GM19099 (cell line): Measurements from ENCODE around the gene CTBP2.

Experiments
- POLR2A ChIP-seq: IDR thresholded peaks from 3 replicates; pipeline ENCODE4 v1.6.1; 2011; ENCODE audit warnings: low read depth; ENCODE audit not compliant: insufficient read length; ENCODE audit errors: extremely low read depth

The CTBP2 gene

GRCh38 chr10:125096371-125096770, 64.0 kb downstream of the CTBP2 start:
- TF ChIP-seq POLR2A = no peak

- no peak for TF ChIP-seq POLR2A
Observed at GRCh38 chr10:125095776-125096175, 64.6 kb downstream of the CTBP2 start.

DNA sequence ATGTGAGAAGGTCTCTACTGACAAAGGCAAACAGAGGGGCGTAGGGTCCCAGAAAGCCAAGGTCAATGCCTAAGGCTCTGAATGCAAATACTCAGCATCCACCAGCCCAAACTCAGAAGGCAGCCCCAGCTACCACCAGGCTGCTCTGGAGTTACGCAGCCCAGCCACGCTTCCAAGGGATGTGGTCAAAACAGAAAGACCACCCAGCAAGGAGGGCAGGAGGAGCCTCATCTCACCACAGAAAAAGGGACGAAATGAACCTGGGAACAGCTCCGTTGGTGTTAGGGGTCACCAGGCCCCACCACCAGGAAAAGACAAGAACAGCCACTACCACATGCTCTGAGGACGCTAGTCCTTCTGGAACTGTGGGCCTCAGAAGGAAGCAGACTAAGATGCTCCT, 65.1 kb downstream of the CTBP2 start:
- TF ChIP-seq POLR2A = no peak

DNA sequence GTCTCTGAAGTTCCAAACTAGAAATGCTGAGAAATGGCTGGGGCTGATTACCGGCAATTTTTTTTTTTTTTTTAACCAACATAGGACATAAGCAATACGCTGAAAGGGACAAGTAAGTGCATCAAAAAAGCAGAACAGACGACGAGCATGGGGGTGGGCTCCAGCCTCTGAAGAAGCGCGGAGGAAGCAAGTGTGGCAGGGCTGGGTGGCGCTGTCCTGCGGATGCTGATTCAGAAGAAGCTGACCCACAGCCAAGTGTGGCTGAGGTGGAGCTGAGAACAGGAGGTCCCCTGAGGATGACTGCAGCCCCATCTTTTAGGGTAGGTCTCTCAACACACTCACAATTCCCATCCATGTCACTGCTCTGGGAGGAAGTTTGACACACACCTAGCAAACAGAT, 65.6 kb downstream of the CTBP2 start:
- no peak for TF ChIP-seq POLR2A

DNA sequence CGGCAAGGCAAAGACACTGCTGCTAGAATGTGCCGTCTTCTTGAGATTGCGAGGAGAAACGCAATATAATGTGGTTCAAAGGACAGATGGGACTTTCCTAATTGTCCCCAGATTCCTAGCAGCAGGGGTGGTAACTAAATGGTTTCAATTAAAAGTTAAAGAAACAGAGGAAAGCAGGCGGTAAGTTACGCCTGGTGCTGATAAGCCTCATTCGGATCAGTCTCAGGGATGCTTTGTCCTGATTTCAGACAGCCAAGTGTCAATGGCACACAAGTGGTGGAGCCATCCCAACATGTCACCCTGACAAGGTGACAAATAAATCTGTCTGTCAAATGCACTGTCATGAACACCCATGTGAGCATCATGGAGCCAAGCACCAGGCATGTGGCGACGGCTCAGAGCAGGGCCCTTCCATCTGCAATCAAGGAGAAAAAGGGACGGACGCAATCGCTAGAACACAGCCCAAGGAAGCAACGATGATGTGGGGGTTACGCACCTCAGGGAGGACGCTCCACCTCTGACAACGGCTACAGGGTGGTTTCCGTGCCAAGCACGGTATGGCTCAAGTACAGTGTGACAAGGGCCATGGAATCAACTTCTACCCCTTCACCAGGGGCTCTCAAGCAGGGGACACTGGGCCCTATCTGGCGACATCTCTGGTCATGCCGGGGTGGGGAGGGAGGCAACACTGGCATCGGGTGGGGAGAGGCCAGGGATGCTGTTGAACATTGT, 66.2 kb downstream of the CTBP2 start:
- TF ChIP-seq POLR2A = no peak

GRCh38 chr10:125093199-125093973, 67.0 kb downstream of the CTBP2 start:
- TF ChIP-seq POLR2A = no peak

DNA sequence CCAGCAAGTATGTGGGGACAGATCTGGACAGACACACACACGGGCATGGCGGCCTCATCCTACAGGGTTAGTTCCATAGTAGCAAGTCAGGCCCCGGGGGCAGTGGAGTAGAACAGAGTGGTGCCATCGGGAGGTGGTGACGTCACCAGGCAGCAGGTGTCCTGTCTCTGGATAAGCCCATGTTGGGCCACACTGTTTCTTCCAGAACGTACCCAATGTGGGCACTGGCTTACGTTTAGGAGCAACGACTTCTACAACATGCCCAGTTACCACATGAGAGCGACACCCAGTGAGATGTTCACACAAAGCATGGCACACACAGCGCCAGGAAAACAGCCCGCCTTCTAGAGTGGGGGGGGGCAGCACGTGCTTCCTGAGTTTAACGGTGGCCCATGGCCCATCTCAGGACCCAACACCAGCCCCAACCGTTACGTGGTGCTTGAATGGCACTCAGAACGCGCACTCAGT, 67.8 kb downstream of the CTBP2 start:
- no peak for TF ChIP-seq POLR2A

DNA sequence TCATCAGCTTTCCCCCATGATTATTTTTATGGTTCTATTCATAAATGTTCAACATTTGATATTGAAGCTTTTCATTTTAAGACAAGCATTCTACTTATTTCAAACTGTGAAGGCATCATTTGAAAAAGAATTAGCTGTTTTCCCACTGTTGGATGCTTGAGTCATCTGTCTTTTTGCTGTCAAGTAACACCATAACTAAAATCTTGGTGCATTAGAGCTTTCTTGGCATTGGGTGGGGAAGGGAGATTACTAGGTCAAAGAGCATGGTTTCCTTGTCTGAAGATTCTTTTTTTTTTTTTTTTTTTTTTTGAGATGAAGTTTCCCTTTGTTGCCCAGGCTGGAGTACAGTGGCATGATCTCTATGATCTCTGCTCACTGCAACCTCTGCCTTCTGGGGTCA, 68.5 kb downstream of the CTBP2 start:
- TF ChIP-seq POLR2A = no peak

- no peak for TF ChIP-seq POLR2A
Observed at GRCh38 chr10:125089469-125089868, 70.9 kb downstream of the CTBP2 start.

DNA sequence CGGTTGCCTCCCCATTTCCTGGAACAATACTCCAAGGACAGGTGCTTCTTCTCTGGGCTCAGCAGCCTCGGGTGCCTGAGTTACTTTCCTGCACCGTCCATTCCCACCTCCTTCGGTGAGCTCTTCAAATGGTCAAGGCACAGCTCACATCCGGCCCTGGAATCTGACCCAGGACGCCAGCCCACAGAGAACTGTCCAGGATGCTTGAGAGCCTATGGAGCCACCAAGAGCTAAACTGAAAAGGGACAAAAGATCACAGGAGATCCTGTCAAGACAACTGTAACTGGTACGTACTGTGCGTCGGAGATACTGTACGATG, 72.5 kb downstream of the CTBP2 start:
- TF ChIP-seq POLR2A = no peak

DNA sequence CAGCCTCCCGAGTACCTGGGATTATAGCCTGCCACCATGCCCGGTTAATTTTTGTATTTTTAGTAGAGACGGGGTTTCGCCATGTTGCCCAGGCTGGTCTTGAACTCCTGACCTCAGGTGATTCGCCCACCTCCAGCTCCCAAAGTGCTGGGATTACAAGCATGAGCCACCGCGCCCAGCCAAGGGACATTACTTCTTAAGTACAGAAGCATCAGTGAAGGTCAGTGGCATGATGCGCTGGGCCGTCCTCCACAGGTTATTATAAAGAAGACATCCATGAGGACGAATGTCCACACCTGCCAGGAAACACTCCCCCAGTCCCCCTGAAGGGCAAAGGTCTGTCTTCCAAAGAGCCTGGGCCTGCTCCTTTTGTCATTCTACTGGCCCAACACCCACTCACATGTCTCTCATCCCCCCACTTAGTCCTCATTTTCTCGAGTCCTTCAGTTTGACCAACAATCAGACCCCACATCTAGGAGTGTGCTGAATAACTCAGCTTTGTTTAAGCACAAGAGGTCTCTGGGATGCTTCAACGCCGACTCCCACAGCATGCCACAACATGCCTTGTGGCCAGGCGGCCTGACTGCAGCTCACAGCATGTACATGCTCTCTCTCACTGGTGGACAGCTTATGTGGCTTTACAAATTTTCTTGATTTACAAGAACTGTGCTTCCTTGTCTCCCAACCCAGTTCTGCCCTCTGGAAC, 73.0 kb downstream of the CTBP2 start:
- TF ChIP-seq POLR2A = no peak

- no peak for TF ChIP-seq POLR2A
Observed at GRCh38 chr10:125086691-125087090, 73.7 kb downstream of the CTBP2 start.

DNA sequence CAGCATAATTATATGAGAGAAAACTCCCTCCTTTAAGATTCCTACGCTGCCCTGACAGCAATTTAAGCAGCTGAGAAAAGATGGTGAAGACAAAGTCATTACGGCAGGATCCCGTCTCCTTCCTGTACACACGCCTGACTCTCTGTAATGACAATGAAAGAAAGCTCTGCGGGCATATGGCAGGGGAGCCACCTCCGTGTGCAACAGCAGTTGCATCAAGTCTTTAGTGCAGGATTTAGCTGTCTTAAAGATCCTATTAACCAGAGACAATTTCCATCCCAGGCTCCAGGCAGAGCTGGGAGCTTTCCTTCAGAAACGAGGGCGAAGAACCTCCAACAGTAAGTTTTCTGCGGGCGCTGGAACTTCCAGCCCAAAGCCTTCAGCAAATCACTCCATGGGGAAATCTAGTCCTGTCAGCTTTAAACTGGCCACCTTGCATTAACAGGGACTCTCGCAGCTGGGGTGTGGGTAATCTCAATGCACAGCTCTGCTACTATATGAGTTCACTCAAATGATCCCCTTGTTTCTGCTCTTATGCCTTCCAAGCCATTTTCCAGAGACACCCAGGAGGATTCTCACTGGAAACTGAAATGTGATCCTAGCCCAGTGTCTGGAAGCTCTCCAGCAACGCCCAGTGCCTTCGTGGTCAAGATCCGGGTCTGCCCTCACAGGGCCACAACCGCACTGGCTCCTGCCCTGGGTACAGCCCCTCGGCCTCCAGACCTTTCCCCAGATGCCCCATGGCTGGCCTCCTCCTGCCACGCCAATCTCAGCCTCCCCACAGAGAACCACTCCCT, 74.9 kb downstream of the CTBP2 start:
- no peak for TF ChIP-seq POLR2A

DNA sequence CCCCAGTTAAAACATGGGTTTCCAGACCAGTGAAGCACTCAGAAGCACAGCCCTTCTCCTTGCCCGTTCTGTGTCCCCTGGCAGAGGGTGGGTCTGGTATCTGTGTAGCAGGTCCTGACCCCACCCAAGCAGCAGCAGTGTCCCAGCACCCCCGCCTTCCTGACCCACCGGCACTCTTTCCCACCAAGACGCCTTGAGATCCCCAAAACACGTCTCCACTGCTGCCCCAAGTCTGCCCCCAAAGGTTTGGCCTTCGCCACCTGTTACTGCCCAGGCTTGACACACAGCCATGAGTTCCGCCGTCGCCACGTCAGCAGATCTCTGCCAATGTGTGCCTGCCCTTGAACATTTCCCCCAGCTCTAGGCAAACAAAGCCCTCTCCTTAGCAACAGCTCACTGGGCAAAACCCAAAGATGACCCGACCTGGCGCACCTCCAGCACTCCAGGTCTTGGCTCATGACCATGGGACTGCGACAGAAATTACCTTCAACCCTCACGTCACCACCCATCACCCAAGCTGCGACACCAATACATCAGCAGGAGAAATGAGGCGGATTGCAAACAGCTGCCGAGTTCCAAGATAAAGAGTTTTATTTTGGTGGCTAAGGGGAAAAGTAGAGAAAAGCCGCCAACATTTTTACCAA, 75.6 kb downstream of the CTBP2 start:
- TF ChIP-seq POLR2A = no peak
